ENCODE data around the gene NISCH. TPM values are rescaled to one million over a fixed set of nuclear protein-coding genes. Genes with fewer than 3 reads are reported as not detected.

The NISCH gene
- total RNA-seq, 1 donor from 2014 or later, result 80.5 TPM

DNA sequence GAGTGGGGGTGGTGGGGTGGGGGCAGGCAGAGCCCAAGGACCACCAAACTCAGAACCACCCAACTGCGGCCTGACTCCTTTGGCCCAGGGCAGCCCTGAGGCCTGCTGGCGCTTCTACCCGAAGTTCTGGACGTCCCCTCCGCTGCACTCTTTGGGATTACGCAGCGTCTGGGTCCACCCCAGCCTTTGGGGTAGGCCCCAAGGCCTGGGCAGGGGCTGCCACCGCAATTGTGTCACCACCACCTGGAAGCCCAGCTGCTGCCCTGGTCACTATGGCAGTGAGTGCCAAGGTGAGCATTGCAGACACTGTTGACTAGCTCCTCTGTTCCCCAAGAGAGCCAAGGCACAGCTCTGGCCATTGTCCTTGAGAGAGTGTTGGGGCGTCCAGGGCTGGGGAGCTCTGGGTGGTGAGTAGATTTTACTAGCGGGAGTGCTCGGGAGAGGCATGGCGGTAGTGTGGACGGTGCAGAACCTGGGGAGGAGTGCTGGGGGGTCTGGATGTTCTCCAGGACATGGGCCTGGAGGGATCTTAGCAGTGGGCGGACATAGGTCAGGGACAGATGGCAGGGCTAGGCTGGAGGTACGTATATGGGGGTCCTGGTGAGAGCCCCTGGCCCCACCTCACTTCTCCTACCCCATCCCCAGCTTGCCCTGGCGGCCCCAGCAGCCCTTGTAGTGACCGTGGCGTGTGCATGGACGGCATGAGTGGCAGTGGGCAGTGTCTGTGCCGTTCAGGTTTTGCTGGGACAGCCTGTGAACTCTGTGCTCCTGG is 65.5 kb downstream of the NISCH start:
- no peak overlapping the region for H2AFZ ChIP-seq (replicated peaks)
- H3K9me3 ChIP-seq (ENCODE audit: low read depth), result no peaks in the 10 kb centered on the region
- no peaks in the 10 kb centered on the region for H4K20me1 ChIP-seq (ENCODE audit: low read depth)
- H3K36me3 ChIP-seq, result no peaks in the 10 kb centered on the region
- no peaks in the 10 kb centered on the region for H3F3A ChIP-seq (ENCODE audit: low read depth)
- Mint-ChIP-seq H3K27ac (no peak overlapping the region), H3K36me3 (peaks cover 7% of the 10 kb centered on the region), H3K4me1 (no peaks in the 10 kb centered on the region), H3K4me3 (no peak overlapping the region), H3K27me3 (ENCODE audit: insufficient read depth, low read depth) (no peaks in the 10 kb centered on the region), H3K9me3 (no peaks in the 10 kb centered on the region)
- TF ChIP-seq EZH2phosphoT487 (IDR thresholded peaks at IDR 0.05) (no peak), CTCF (IDR thresholded peaks at IDR 0.05) (no peak), EZH2 (IDR thresholded peaks at IDR 0.05) (no peak)
- DNase-seq (ENCODE audit: low spot score), result no peak
- no peaks in the 10 kb centered on the region for H3K4me1 ChIP-seq
- H3K9ac ChIP-seq, result no peak overlapping the region
- H3K79me2 ChIP-seq (ENCODE audit: low read depth), result no peaks in the 10 kb centered on the region
- H3K4me3 ChIP-seq, result no peak overlapping the region
- H3K27me3 ChIP-seq, result peaks cover 6% of the 10 kb centered on the region
- no peak overlapping the region for H3K4me2 ChIP-seq
- H3K27ac ChIP-seq, result no peak overlapping the region

DNA sequence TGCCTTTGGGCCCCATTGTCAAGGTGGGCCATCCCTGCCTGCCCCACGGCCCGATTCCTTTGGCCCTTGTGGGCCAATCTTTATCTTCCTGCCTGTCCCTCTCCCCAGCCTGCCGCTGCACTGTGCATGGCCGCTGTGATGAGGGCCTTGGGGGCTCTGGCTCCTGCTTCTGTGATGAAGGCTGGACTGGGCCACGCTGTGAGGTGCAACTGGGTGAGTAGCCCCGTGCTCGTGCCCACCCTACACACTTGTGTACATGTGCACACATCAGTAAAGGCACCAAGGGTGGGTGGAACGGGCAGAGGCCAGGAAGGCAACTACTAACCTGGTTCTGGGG is 66.1 kb downstream of the NISCH start:
- H3F3A ChIP-seq (ENCODE audit: low read depth), result no peaks in the 10 kb centered on the region
- H3K4me3 Mint-ChIP-seq, result no peak overlapping the region
- H3K79me2 ChIP-seq (ENCODE audit: low read depth), result no peaks in the 10 kb centered on the region
- TF ChIP-seq CTCF (IDR thresholded peaks at IDR 0.05) (no peak), EZH2phosphoT487 (IDR thresholded peaks at IDR 0.05) (no peak), EZH2 (IDR thresholded peaks at IDR 0.05) (no peak)
- H3K27ac Mint-ChIP-seq, result no peak overlapping the region
- H3K9me3 ChIP-seq (ENCODE audit: low read depth), result no peaks in the 10 kb centered on the region
- H3K4me3 ChIP-seq, result no peak overlapping the region
- peaks cover 6% of the 10 kb centered on the region for H3K27me3 ChIP-seq
- no peak for DNase-seq (ENCODE audit: low spot score)
- H3K36me3 ChIP-seq, result no peaks in the 10 kb centered on the region
- no peak overlapping the region for H3K27ac ChIP-seq
- peaks cover 9% of the 10 kb centered on the region for H3K36me3 Mint-ChIP-seq
- H3K9ac ChIP-seq, result no peak overlapping the region
- H2AFZ ChIP-seq (replicated peaks), result no peak overlapping the region
- no peaks in the 10 kb centered on the region for H3K4me1 ChIP-seq
- peaks cover 3% of the 10 kb centered on the region for H3K4me1 Mint-ChIP-seq
- no peaks in the 10 kb centered on the region for H4K20me1 ChIP-seq (ENCODE audit: low read depth)
- no peak overlapping the region for H3K4me2 ChIP-seq
- H3K27me3 Mint-ChIP-seq (ENCODE audit: insufficient read depth, low read depth), result no peaks in the 10 kb centered on the region
- H3K9me3 Mint-ChIP-seq, result no peaks in the 10 kb centered on the region

DNA sequence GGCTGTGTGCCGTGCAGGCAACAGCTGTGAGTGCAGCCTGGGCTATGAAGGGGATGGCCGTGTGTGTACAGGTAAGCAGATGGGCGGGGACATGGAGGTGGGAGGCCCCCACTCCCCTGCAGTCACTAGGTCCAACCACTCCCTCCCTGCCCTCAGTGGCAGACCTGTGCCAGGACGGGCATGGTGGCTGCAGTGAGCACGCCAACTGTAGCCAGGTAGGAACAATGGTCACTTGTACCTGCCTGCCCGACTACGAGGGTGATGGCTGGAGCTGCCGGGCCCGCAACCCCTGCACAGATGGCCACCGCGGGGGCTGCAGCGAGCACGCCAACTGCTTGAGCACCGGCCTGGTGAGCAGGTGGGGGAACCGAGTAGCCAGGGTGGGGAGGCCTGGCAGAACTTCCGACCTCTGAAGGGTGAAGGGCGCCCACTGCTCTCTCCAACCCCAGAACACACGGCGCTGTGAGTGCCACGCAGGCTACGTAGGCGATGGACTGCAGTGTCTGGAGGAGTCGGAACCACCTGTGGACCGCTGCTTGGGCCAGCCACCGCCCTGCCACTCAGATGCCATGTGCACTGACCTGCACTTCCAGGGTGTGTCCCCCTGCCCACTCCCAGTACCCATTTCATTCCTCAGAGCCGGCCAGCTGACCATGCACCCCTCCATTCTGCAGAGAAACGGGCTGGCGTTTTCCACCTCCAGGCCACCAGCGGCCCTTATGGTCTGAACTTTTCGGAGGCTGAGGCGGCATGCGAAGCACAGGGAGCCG is 66.7 kb downstream of the NISCH start:
- peaks cover 10% of the 10 kb centered on the region for H3K36me3 Mint-ChIP-seq
- TF ChIP-seq EZH2 (IDR thresholded peaks at IDR 0.05) (no peak), CTCF (IDR thresholded peaks at IDR 0.05) (no peak), EZH2phosphoT487 (IDR thresholded peaks at IDR 0.05) (no peak)
- Histone ChIP-seq H3K36me3 (no peaks in the 10 kb centered on the region), H3K4me2 (no peak overlapping the region), H3F3A (ENCODE audit: low read depth) (no peaks in the 10 kb centered on the region), H3K27ac (no peak overlapping the region), H3K9me3 (ENCODE audit: low read depth) (no peaks in the 10 kb centered on the region), H3K79me2 (ENCODE audit: low read depth) (no peaks in the 10 kb centered on the region), H3K27me3 (peaks cover 6% of the 10 kb centered on the region), H4K20me1 (ENCODE audit: low read depth) (peaks cover 6% of the 10 kb centered on the region), H3K4me1 (no peaks in the 10 kb centered on the region), H3K4me3 (no peak overlapping the region), H3K9ac (no peak overlapping the region), H2AFZ (replicated peaks) (no peak overlapping the region)
- H3K4me3 Mint-ChIP-seq, result no peak overlapping the region
- H3K27me3 Mint-ChIP-seq (ENCODE audit: insufficient read depth, low read depth), result no peaks in the 10 kb centered on the region
- peaks cover 5% of the 10 kb centered on the region for H3K4me1 Mint-ChIP-seq
- DNase-seq (ENCODE audit: low spot score), result no peak
- H3K27ac Mint-ChIP-seq, result no peak overlapping the region
- H3K9me3 Mint-ChIP-seq, result no peaks in the 10 kb centered on the region
